NCI-H446 treated with DMSO at 0.1 percent for 48 hours (cell line): ENCODE data around the gene AVPR2.

Experiments used
- DNase-seq: peaks from one replicate; lab custom pipeline; 2025; lab: John Stamatoyannopoulos, UW

The AVPR2 gene

GRCh38 chrX:153952373-153953026 lies 48.0 kb downstream of the AVPR2 start:
- DNase-seq: no peak

- no peak for DNase-seq
Observed at GRCh38 chrX:153953342-153953830, 48.9 kb downstream of the AVPR2 start.

- DNase-seq: no peak
Observed at GRCh38 chrX:153953892-153954557, 49.6 kb downstream of the AVPR2 start.

GRCh38 chrX:153954558-153955227 lies 50.2 kb downstream of the AVPR2 start:
- DNase-seq: no peak

- no peak for DNase-seq
Observed at GRCh38 chrX:153955228-153955732, 50.8 kb downstream of the AVPR2 start.

GRCh38 chrX:153956044-153956907 lies 51.8 kb downstream of the AVPR2 start:
- DNase-seq: no peak
